ENCODE results near the gene IGSF9B. TPM values are rescaled to one million over a fixed set of nuclear protein-coding genes. Genes with fewer than 3 reads are reported as not detected.

The IGSF9B gene
- total and polyA plus RNA-seq, 10 of the 15 experiments (the other 5 are each of a cell fraction or from before 2014, with no cell fraction given), result 0.03 to 3.7 (median 0.20) TPM; not detected in 2

- Histone ChIP-seq H3K4me3 (no peak overlapping the region), H3K4me2 (ENCODE audit: control insufficient read depth, insufficient read depth) (no peak overlapping the region), H3K4me1 (ENCODE audit: control insufficient read depth, insufficient read depth, low read length) (no peaks in the 10 kb centered on the region), H3K9me3 (replicated peaks; ENCODE audit: control insufficient read depth, insufficient read depth, low read length) (no peaks in the 10 kb centered on the region), H3K27ac (ENCODE audit: control insufficient read depth, insufficient read depth) (no peak overlapping the region), H3K9ac (ENCODE audit: control insufficient read depth, insufficient read depth, low read length) (no peak overlapping the region), H4K20me1 (ENCODE audit: control insufficient read depth, insufficient read depth) (no peaks in the 10 kb centered on the region), H3K36me3 (ENCODE audit: control insufficient read depth in 2 of 2, insufficient read depth in 2 of 2, low read length in 1 of 2) (no peaks in the 10 kb centered on the region; a peak in 1 of 4 replicates), H3K27me3 (replicated peaks in 1 of 2; ENCODE audit: control insufficient read depth in 2 of 2, insufficient read depth in 2 of 2, low read length in 1 of 2) (no peaks in the 10 kb centered on the region), H3K79me2 (ENCODE audit: control insufficient read depth, insufficient read depth, low read length) (no peaks in the 10 kb centered on the region), H2AFZ (ENCODE audit: control insufficient read depth, low read depth, low read length) (no peak overlapping the region)
- BruUV-seq (replicated peaks), result no TSS peak
- no peak for FAIRE-seq
- intact Hi-C loops (cut with micrococcal nuclease; ENCODE audit: unreplicated experiment) (no loop called here), in situ Hi-C loops (cut with MboI) (no loop called here)
- CTCF ChIA-PET, result no interaction called here
- no peak for ATAC-seq
- POLR2A ChIA-PET, result no interaction called here
- SMC1A ChIA-PET (ENCODE audit: uncharacterized antibody, unreplicated experiment), result no interaction called here
- 88% methylated on average over 55 of the region's 56 CpGs for WGBS (ENCODE audit: insufficient coverage, insufficient replicate concordance, low lambda C conversion rate, missing lambda C conversion rate)
- DNase-seq (ENCODE audit: low read depth, low spot score), result no peak
- RAD21 ChIA-PET (ENCODE audit: unreplicated experiment), result no interaction called here
- TF ChIP-seq EED (IDR thresholded peaks at IDR 0.05; ENCODE audit: low read depth) (no peak), EP300 (IDR thresholded peaks at IDR 0.05; ENCODE audit: borderline replicate concordance in 1 of 2, control insufficient read depth in 1 of 2, low read depth in 2 of 2, low read length in 2 of 2) (no peak), ZBTB33 (IDR thresholded peaks at IDR 0.05) (no peak), ZNF592 (IDR thresholded peaks at IDR 0.05) (no peak), SMARCA5 (IDR thresholded peaks at IDR 0.05) (no peak), USF1 (IDR thresholded peaks at IDR 0.05; ENCODE audit: borderline replicate concordance, extremely low read length, insufficient read depth, low read depth, low read length) (no peak), KAT2A (conservative IDR thresholded peaks at IDR 0.05; ENCODE audit: control insufficient read depth, low read depth, low read length) (no peak), ATF7 (IDR thresholded peaks at IDR 0.05; ENCODE audit: low read depth) (no peak), ZBTB40 (IDR thresholded peaks at IDR 0.05; ENCODE audit: borderline replicate concordance) (no peak), RAD21 (IDR thresholded peaks at IDR 0.05; ENCODE audit: insufficient read depth, low read depth, low read length) (no peak), KLF5 (IDR thresholded peaks at IDR 0.05; ENCODE audit: partially characterized antibody) (no peak)
These were observed 16.7 kb downstream of the IGSF9B start for GRCh38 chr11:133940034-133940433.
